T-helper 2 cell (primary cell): Measurements from ENCODE around the gene RPRD1A.
A peak's percentile ranks its signal among the peaks of the same experiment; 100 is the strongest.
"Not testable (repeated sequence)": the region's sequence is repeated elsewhere in the genome, so short reads cannot be mapped to it uniquely, and the experiment has no call there.

Experiments used
- DNase-seq, 5 experiments: peaks; one replicate each; pipeline versions ENCODE4 v3.0.0 to v3.0.0-alpha.2; 2012 to 2022
- total RNA-seq, 2 donors: gene quantifications; one replicate each; lab custom pipeline; 2026; lab: John Stamatoyannopoulos, UW

RPRD1A gene, protein sequence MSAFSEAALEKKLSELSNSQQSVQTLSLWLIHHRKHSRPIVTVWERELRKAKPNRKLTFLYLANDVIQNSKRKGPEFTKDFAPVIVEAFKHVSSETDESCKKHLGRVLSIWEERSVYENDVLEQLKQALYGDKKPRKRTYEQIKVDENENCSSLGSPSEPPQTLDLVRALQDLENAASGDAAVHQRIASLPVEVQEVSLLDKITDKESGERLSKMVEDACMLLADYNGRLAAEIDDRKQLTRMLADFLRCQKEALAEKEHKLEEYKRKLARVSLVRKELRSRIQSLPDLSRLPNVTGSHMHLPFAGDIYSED
- total RNA-seq, result 17.8 to 31.9 reads per million in 2 donors

DNA sequence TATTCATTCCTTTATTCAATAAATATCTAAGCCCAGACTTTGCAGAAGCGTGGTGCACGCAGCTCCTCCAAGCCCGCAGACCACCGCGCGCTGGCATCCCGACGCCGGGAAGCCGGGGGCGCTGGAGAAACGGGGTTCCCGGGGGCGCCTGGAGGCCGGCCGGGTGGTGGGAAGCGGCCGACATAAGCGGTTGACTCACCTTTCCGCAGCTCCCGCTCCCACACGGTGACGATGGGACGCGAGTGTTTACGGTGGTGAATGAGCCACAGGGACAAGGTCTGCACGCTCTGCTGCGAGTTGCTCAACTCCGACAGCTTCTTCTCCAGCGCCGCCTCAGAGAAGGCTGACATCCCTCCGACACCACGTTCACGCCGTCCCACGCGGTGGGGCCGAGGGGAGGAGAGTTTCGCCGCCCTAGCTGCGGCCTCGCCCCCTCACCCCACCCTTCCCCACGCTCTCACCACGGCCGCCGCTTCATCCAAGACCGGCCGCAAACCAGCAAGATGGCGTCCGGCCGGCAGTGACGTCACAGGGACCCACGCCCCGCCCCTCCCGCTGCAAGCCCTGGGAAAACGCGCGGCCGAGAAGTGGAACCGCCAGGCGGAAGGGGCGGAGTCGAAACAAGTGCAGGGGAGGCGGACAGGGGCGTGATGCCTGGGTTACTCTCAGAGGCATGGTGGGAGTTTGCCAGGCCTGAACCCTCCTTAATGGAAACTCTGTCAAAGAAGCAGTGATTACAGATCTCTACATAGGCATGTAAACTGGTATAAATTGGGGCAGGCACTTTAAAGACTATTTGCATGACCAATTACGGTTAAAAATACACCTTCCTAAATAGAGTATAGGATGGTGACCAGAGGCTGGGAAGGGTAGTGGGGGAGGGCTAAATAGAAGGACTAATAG, at the start of gene RPRD1A:
Gene RPRD1A (minus strand): TSS at position 505 of the 903 bp plus-strand sequence. CDS start 155 bp downstream, at position 350.
- peak; percentile 91 to 96 (median 94) for DNase-seq

DNA sequence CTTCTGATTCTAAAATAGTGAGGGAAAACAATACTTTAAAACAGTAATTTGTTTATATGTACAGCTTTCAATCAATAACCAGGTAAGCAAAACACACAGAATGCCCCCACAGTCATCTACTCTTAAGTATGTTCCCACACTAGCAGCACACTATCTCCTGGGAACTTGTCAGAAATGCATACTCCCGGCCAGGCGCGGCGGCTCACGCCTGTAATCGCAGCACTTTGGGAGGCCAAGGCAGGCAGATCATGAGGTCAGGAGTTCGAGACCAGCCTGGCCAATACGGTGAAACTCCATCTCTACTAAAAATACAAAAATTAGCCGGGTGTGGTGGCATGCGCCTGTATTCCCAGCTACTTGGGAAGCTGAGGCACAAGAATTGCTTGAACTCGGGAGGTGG, 49.4 kb upstream of the RPRD1A start:
- not testable (repeated sequence) for DNase-seq

DNA sequence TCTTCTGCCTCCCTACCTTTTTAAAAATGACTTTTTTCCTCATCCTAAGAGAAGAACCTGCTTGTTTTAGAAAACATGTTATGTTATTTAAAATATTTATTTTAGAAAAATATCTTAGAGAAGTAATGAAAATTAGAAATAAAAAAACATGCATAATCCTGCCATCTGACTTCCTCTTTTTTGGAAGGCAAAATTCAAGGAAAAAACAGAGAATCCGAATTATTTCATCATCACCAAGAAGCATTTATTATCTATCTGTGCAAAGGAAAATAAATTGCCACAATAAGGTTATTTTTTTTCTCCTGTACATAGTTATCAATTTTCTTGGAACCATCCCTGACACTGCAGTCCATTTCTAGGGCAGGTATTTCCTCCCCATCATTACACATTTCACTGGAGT, 47.4 kb upstream of the RPRD1A start:
- DNase-seq, result no peak

DNA sequence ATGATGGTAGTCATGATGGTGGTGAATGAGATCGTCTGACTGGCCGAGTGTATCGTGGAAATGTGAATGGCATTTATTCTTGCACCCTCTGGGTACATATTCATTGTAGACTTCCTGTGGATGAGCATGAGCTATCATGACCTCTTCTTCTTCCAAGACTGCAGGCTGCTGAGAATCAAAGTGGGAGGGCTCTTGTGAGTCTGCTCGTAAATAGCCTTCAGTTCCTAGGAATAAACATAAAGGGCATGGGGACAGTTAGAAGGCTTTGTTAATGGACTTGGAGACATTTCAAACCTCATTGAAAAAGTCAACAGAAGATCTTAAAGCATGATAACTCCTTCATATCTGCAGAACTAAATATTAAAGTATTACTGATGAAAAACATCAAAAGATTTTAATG, 46.9 kb upstream of the RPRD1A start:
- DNase-seq, result no peak

DNA sequence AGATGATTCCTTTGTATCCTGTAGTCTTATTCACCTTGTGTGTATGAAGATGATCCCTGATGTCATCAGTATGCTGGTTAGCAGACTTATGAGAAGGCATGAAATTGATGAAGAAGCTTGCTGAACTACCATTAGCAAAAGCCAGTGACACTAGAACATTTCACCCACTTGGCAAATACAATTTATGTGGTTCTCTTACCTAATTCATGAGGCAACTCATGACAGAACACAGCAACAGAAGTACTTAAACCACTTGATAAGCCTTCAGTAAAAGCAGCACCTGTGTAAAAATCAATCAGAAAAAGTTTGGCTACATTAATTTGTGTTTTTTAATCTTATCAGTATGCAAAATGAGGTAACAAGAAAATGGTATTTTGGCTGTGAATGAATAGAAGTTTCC, 44.9 kb upstream of the RPRD1A start:
- no peak for DNase-seq

DNA sequence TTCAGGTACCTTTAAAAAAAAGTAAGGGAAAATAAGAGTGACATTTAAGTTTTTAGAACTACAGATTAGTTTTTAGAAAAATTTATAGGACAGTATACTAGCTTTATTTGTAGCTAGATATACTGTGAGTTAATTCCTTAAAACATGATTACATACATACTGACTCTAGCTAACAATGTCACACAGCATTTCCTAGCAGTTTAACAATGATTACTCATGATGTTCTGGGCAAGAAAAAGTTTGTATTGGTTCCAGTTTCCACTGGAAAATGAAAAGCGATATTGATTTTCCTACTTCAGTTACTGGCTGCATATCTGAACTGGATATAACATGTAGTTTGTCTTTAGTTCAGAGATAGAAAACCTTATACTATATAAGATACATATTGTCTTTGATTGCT, 42.4 kb upstream of the RPRD1A start:
- no peak for DNase-seq

DNA sequence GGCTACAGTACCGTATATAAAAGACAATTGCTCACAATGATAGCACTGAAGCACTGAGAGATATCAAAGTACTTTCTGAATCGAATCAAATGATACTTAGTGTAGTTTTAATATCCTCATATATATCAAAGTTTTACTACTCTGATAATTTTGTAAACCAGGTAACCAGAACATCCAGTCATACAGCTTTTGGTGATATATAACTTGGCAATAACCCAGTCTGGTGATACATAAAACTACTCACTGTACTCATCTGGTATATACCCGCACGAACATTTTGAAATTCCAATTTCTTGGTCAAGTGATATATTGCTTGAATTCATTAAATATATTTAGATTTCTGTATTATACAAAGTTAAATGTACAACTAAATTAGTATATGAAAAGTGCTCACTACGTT, 41.2 kb upstream of the RPRD1A start:
- DNase-seq, result no peak

DNA sequence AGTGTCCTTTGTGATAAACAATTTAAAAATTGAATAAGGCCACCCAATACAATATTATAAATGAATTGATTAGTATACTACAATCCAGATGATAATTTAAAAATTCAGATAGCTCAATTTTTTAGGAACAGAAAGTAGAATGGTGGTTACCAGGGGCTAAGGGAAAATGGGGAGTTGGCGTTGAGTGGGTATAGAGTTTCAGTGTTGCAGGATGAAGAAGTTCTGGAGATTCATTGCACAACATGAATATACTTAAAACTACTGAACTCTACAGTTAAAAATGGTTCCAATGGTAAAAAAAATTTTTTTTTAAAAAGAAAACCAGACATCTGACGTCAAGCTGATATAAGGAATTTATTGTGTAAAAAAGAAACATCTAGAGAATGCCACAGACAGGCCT, 40.8 kb upstream of the RPRD1A start:
- no peak for DNase-seq

DNA sequence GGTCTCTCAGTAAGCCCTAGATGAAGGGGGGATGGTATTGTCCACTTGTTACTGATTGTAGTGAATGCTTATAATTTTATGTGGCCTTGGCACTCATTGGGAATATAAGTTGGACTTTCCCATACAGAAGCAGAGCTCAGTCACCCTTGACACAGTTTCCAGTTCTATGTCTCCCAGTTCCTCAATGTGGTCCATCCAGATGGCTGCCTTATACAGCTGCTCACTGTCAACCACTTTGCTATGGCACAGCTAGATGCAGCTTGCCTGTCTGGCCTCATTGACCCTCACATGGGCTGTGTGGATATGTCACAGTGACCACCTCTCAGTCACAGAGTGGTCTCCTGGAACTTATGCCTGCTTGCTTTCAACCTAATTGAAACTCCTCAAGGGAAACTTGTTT, 40.1 kb upstream of the RPRD1A start:
- DNase-seq, result no peak

DNA sequence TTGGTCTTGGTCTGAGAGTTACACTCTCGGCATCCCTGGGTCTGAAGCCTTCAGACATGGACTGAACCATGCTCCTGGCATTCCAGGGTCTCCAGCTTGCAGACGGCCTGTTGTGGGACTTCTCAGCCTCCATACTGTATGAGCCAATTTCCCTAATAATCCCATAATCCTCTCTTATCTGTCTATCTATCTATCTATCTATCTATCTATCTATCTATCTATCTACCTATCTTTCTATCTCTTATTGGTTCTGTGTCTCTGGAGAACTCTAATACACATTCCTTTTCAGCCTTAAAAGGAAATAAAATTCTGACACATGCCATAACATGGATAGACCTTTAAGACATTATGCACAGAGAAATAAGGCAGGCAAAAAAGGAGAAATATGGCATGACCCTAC, 37.4 kb upstream of the RPRD1A start:
- no peak for DNase-seq

DNA sequence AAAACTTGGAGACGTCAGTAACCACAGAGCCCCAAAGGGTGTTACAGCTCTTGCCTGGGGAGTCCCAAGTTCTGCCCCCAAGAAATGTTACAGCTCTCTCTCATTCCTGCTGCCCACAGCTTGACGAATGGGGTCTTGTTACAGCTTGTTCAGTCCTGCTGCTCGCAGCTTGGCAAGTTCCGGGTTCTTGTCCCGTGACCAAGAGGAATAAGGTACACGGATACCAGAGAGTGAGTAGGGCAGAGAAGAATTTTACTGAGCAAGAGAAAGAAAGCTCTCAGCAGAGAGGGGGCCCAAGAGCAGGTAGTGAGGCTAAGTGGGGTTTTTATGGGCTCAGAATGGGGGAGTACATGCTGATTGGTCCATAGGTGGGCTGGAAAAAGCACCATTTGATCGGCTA, 34.6 kb upstream of the RPRD1A start:
- DNase-seq, result no peak

DNA sequence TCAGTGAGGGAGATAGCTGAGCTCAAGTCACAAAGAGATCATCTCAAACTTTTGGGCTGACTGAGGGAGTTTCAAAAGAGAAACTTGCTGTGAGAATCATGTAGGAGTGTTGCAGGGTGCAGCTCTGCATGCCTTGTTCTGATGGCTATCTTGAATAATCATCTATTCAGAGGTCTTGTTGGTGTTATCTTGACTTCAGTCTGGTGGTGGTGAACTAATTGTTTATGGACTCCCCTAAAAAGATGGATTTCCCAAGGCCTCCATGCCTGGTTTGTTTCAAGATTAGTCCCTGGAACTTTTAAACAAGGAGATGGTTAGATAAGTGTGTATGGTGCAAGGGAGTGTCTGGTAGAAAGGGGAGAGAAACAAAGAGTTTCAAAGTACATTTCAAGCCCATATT, 32.0 kb upstream of the RPRD1A start:
- DNase-seq, result peak in 1 of 5 experiments; percentile 3

DNA sequence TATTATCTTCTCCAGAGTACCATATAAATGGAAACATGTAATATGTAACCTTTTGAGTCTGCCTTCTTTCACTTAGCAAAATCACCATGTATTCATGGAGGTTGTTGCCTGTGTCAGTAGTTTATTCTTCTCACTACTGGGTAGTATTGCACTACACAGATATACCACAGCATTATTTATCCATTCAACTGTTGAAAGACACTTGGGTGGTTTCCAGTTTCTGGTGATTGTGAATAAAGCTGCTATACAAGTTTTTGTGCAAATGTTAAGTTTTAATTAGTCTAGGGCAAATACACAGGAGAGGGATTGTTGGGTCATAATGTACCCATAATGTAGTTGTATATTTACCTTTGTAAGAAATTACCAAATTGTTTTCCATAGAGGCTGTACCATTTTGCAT, 29.6 kb upstream of the RPRD1A start:
- DNase-seq, result no peak

DNA sequence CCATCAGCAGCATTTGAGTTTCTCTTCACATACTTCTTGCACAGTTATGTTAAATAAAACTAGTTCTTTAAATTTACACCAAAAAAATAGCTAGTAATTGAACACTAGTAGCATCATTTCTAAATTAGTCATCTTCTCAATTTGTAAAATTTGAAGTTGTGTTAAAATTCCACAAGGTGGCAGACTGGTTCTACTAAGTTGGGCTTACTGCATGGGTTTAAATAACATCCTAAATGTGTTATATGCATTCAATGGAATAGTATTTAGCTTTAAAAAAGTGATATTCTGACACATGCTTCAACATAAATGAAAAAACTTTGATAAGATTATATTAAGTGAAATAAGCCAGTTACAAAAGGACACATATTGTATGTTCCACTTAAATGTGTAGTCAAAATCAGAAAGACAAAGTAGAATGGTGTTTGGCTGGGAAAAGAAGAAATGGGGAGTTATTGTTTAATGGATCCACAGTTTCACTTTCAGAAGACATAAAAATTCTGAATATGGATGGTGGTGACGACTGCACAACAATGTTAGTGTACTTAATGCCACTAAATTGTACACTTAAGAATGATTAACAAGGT, 28.7 kb upstream of the RPRD1A start:
- peak in 2 of 5 experiments; percentile 15 to 67 for DNase-seq

DNA sequence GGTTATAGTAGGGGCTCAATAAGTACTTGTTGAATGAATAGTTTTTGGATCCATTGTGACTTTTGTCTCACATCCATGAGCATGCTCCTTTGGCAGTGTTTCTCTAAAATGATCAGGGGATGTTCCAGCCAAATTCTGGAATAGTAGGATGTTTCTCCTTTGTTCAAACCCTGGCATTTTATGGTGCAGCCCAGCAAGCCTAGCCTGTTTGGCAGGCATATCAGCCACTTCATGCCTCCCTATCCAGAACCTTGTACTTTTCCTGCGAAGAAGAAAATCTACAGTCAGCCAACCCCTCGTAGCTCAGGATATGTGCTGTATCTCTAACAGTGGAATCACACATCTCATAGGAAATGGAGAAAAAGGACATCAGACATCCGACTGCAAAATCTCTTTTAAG, 27.1 kb upstream of the RPRD1A start:
- no peak for DNase-seq

DNA sequence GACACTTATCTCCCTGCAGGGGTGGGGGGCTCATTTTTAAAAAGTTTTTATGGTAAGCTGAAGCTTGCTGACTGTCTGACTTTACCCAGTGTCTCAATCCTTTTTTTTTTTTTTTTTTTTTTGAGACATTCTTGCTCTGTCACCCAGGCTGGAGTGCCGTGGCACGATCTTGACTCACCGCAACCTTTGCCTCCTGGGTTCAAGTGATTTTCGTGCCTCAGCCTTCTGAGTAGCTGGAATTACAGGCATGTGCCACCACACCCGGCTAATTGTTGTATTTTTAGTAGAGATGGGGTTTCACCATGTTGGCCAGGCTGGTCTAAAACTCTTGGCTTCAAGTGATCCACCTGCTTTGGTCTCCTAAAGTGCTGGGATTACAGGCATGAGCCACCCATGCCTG, 24.8 kb upstream of the RPRD1A start:
- not testable (repeated sequence) for DNase-seq

DNA sequence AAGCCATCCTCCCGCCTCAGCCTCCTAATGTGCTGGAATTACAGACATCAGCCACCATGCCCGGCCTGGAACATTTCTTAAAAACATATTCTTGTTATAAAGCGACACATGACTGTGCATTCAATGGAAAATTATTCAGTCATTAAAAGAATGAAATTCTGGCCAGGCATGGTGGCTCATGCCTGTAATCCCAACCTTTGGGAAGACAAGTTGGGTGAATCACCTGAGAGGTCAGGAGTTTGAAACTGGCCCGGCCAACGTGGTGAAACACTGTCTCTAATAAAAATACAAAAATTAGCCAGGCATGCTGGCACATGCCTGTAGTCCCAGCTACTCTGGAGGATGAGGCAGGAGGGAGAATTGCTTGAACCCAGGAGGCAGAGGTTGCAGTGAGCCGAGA, 21.6 kb upstream of the RPRD1A start:
- no peak for DNase-seq

DNA sequence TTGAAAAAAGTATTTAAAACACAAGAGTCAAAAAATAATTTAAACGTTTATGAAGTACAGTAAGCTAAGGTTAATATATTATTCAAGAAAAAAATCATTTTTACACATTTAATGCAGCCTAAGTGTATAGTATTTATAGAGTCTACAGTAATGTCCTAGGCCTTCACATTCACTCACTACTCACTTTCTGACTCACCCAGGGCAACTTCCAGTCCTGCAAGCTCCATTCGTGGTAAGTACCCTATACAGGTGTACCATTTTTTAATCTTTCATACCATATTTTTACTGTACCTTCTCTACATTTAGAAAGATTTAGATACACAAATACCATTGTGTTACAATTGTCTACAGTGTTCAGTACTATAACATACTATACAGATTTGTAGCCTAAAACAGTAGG, 20.9 kb upstream of the RPRD1A start:
- DNase-seq, result no peak

DNA sequence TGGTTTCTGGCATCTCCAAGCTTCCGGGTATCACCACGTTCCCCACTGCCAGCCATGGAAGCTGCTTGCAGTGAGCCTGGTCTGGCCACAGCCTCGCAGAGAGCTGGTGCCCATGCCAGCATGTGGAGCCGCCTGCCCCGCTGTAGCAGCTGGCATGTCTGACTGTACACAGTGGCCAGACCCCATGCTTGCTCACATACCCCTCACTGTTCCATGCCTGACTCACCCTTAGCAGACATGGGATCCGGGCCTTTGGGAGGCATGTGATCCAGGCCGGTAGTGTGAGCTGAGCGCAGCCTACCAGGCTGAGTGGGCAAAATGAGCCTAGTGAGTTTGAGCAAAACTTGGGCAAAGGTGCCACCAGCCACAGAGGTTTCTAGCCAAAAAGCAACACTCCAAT, 18.8 kb upstream of the RPRD1A start:
- DNase-seq, result no peak

DNA sequence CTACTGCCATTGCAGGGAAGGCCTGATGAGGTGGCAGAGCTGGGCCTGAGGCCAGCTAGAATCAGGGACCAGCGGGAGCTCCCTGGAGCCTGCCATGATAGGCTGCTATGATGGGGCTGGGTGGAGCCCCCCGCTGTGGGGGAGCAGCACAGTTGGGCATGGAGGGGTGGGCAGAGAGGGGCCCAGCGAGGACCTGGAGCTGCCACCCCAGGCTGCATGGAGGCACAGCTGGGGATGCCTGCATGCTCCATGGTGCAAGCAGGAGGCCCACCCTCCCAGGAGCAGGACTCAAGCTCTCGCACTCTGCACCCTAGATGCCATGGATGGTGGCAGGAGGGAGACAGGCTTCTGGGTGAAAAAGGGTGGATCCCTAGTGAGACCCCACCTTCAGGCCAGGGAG, 17.8 kb upstream of the RPRD1A start:
- no peak for DNase-seq

DNA sequence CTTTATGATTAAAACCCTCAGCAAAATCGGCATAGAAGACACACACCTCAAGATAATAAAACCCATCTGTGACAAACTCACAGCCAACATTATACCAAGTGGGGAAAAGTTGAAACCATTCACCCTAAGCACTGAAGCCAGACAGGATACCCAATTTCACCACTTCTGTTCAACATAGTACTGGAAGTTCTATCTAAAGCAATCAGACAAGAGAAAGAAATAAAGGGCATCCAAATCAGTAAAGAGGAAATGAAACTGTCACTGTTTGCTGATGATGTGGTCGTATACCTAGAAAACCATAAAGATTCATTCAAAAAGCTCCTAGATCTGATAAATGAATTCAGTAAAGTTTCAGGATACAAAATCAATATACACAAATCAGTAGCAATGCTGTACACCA, 16.4 kb upstream of the RPRD1A start:
- DNase-seq, result peak in 1 of 5 experiments; percentile 35

DNA sequence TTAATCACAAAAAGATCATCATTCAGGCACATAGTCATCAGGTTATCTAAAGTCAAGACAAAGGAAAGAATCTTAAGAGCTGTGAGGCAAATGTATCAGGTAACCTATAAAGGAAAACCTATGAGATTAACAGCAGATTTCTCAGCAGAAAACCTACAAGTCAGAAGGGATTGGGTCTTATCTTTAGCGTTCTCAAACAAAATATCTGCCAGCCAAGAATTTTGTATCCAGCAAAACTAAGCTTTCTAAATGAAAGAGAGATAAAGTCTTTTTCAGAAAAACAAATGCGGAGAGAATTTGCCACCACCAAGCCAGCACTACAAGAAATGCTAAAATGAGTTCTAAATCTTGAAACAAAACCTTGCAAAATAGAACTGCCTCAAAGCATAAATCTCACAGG, 13.8 kb upstream of the RPRD1A start:
- DNase-seq, result not testable (repeated sequence)

DNA sequence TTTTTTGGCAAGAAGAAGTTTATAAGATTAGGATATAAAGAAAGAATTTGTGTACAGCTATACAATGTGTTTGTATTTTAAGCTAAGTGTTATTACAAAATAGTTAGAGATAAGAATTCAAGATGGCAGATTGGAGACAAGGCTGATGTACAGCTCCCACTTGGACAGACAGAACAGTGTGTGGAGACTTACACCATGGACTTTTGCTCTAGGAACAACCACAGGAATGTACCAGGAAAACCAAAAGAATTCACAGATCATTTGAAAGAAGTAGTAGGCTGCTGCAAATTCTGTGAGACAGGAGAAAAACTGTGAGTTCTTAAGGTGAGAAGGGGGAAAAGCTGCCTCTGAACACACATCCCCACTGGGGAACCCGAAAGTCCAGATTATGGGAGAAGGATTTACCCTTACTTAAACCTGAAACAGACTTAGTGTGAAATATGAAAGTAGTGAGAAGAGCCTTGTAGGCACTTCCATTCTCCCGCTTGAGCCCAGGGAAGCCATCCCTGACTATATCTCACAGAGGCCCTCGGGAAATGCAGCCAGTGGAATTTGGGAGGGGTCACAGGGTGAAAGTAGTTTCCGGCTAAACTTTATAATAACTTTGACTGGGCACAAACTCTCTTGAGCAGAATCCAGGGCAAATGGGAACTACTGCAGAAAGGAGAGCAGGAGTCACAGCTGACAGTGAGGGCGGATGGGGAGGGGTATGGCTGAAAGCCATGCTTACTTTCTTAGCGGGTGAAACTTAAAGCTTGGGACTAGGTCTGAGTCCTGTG, 11.6 kb upstream of the RPRD1A start:
- no peak for DNase-seq
